LHCN-M2 (cell line): Measurements from ENCODE around the gene HDAC4. TPM values are rescaled to one million over a fixed set of nuclear protein-coding genes. Genes with fewer than 3 reads are reported as not detected.

Experiments used
- DNase-seq: peaks from one replicate; pipeline ENCODE4 v3.0.0-alpha.2; 2012; ENCODE audit warnings: low read depth
- total RNA-seq: library from RNA; depleted of rRNA; stranded (reverse); fragments of >200 nt; gene quantifications from 2 replicates; pipeline ENCODE4 v1.2.3, GENCODE V29; 2014

The HDAC4 gene
- total RNA-seq, 1 experiment from 2014 or later: 26.8 TPM

DNA sequence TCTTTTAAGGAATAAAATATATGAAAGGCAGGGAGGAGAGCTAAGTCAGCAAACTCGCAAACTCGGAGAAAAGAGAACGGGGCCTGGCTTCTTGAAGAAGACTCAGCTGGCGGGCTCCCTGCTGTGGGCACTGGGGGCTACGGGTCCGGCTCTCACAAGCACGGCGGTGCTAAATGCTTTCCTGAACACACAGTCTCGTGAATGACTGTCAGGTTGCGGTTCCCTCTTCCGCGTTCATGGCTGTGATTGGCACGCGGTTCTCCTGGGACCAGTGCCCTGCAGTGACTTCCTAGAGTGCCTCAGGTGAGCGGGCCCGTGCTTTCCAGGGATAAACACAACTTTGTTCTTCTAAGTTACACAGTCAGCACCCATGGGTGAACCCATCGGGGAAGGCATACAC is 208.4 kb downstream of the HDAC4 start:
- no peak for DNase-seq

GRCh38 chr2:239190921-239191885 is 209.6 kb downstream of the HDAC4 start:
- DNase-seq: no peak

DNA sequence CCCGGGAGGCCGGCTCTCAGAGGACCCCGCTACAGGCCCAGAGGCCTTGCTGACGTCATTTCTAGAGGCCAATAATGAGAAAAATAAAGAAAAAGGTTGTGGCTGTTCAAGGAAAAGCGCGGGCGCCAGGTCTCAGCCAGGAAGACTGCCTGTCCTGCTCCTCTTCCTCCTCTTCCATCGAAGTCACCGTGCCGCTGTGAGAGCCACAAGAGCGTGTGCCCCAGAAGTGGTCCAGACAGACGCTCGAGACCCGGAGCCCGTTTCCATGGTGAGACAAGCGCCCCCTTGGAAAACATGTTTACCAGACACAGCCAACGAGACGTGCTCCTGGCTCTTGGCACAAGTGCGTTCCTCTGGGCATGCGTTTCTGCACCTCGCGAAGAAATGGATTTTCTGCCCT is 210.5 kb downstream of the HDAC4 start:
- DNase-seq: no peak

DNA sequence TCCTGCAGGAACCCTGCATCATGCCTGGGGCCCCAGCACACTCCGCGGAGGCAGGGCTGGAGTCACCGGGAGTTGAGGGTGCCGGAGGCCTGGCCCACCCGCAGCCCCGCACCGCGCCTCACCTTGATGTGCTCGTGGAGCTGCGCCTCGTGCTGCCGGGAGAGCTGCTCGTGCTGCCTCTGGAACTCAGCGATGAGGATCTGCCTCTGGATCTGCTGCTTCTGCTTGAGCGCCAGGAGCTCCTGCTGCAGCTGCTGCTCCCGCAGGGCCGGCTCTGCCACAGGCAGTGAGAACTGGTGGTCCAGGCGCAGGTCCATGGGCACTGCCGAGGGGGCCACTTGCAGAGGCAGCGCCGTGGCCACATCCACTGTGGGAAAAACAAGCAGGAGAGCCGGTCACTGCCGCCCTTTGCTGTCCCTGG is 211.1 kb downstream of the HDAC4 start:
- DNase-seq: no peak

DNA sequence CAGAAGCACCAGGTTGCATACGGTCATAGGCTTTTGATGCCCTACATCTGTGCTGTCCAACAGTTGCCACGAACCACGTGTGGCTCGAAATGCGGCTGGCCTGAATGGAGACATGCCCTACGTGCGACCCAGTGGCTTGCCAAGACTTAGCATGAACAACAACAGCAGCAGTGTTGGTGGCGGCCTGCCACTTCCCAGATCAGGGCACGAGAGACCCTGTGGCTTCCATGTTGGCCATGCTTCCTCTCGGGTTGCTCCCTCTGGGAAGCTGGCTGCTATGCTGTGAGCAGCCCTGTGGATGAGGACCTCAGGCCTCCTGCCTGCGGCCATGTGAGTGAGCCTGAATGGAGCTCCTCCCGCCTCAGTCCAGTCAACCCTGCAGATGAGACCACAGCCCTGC is 212.3 kb downstream of the HDAC4 start:
- no peak for DNase-seq

- no peak for DNase-seq
Observed at GRCh38 chr2:239187464-239188253, 213.2 kb downstream of the HDAC4 start.

GRCh38 chr2:239186516-239187357 is 214.1 kb downstream of the HDAC4 start:
- DNase-seq: no peak

DNA sequence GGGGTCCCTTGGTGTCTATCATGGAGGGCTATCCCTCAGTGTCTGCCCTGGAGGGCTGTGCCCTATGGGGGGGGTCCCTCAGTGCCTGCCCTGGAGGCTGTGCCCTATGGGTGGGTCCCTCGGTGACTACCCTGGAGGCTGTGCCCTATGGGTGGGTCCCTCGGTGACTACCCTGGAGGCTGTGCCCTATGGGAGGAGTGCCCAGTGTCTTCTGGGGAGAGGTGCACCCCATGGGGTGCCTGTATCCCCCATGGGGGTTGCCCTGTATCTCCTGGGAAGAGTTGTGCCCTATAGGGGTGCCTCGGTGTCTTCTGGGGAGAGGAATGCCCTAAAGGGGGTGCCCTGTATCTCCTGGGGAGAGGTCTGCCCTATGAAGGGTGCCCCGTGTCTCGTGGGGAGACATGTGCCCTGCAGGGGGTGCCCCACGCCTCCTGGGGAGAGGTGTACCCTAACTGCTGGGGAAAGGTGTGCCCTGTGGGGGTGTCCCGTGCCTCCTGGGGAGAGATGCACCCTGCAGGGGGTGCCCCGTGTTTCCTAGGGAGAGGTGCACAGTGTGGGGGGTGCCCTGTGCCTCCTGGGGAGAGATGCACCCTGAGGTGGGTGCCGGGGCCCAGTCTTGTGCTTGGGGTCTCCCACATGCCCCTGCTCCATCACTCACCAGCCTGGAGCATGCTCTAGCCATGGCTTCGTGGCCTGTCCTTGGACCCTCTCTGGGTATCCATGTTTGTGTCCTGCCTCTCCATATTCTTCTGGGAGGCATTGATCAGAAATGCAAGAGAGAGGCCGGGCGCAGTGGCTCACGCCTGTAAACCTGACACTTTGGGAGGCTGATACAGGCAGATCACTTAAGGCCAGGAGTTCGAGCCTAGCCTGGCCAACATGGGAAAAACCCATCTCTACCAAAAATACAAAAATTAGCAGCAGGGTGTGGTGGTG is 215.6 kb downstream of the HDAC4 start:
- DNase-seq: no peak

DNA sequence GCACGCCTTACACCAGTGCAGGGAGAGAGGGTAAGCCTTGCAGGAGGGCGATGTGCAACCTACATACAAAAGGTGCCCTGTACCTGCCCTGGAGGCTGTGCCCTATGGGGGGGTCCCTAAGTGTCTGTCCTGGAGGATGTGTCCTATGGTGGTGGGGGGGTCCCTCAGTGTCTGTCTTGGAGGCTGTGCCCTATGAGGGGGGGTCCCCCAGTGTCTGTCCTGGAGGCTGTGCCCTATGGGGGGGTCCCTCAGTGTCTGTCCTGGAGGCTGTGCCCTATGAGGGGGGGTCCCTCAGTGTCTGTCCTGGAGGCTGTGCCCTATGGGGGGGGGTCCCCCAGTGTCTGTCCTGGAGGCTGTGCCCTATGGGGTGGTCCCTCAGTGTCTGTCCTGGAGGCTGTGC is 216.6 kb downstream of the HDAC4 start:
- DNase-seq: no peak

- no peak for DNase-seq
Observed at GRCh38 chr2:239182981-239183791, 217.6 kb downstream of the HDAC4 start.

DNA sequence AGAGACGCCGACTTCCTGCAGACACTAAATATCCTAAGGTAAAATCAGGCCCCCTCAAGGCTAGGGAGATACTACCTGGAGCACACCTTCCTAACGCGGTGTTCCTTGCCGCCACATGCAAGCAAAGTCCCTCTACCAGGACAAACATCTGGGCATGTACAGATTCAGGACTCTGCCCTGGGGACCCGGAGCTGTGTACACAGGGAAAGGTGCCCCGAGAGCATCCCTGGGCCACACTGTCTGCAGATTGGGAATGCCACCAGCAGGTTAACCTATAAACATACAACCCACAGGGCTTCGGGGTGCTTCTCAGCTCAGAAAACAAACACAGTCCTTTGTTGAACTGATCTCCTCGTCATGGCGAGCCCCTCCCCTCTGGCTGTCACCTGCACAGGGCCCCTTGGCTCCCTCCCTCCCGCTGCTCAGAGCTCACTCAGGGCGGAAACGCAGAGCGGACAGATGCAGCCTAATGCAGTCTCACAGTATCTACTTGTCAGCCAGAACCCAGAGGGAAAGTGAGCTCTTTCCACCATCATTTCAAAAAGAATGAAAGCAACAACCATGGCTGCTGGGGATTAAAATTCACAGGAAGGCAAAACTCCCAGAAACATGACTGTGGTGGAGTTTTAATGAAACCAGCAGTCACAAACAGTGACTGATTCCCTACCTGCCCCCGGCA is 218.8 kb downstream of the HDAC4 start:
- DNase-seq: no peak

DNA sequence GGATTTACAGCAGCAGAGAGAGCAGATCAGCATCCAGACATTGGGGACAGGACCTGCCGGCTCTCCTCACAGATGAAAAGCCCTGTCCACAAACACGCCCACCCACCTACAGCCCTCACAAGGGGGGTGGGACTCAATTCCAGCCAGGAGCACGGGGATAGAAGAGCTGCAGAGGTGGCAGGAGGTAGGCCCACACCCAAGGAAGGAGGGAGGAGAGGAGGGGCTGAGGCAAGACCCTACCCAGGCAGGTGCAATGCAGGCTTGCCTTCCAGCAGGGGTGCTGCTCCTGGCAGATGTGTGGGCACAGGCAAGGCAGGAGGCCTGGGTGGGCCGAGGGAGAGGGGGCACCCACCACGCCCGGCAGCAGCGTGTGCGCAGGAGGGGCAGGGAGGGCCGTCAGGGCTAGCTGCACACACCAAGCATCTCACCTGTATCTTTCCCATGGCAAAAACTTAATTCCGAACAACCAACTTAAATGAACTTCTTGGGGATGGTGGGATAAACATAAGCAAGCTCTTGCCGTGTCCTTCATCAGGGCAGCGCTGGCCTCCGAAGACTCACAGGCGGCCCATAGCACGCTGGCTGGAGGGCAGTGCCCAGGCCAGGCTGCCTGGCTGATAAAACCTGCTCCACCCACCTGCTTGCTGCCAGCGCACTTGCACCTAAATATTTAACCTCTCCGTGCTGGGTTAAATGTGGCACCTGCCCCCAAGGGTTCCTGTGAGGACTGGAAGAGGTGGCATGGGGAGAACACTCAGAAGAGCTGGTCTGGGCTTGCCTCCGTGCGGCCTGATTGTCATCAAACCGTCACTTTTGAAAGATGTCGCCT is 219.5 kb downstream of the HDAC4 start:
- DNase-seq: no peak

- DNase-seq: no peak
Observed at GRCh38 chr2:239180526-239181073, 220.2 kb downstream of the HDAC4 start.

DNA sequence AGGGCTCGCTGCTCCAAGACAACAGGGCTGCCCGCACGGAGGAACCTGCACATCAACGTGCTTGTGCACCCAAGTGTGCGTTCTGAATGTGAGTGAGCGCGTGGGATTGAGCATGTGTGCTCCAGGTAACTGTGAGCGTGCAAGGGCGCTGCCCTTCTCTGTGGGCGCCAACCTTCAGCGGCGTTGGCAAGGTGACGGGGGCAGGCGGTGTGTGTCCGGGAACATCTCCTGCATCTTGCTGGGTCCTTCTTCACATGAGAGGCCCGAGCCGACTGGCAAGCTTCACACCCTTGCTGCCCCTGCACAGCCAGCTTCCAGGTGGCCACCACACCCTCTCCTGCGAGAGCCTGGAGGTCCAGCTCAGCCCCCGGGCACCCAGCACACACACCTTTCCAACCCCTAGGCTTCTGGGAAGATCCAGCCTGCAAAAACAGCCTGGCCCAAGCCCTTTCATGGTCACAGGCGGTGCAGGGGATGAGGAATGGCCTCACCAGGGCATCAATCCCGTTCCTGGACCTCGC is 220.9 kb downstream of the HDAC4 start:
- DNase-seq: no peak

DNA sequence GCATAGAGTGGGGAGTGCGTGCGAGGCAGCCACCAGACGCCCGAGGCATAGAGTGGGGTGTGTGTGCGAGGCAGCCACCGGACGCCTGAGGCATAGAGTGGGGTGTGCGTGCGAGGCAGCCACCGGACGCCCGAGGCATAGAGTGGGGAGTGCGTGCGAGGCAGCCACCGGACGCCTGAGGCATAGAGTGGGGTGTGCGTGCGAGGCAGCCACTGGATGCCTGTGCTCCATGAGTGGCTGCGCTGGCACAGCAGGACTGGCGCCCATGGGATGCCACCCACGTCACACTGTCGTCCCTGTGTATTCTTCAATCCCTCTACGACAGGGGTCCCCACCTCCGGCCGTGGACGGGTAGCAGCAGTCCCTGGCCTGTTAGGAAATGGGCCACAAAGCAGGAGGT is 221.9 kb downstream of the HDAC4 start:
- DNase-seq: no peak

- no peak for DNase-seq
Observed at GRCh38 chr2:239178484-239178883, 222.3 kb downstream of the HDAC4 start.

GRCh38 chr2:239177908-239178307 is 222.9 kb downstream of the HDAC4 start:
- DNase-seq: no peak

- DNase-seq: no peak
Observed at GRCh38 chr2:239177325-239177724, 223.5 kb downstream of the HDAC4 start.
